GM12873 (cell line): Measurements from ENCODE around the gene NLGN1.

ENCODE experiments used
- CTCF ChIP-seq: IDR thresholded peaks from 2 replicates; pipeline ENCODE4 v1.5.1; 2012; ENCODE audit warnings: low read depth, mild to moderate bottlenecking, moderate library complexity, low read length, control low read depth; ENCODE audit not compliant: insufficient read depth; ENCODE audit errors: missing control alignments

Gene NLGN1

DNA sequence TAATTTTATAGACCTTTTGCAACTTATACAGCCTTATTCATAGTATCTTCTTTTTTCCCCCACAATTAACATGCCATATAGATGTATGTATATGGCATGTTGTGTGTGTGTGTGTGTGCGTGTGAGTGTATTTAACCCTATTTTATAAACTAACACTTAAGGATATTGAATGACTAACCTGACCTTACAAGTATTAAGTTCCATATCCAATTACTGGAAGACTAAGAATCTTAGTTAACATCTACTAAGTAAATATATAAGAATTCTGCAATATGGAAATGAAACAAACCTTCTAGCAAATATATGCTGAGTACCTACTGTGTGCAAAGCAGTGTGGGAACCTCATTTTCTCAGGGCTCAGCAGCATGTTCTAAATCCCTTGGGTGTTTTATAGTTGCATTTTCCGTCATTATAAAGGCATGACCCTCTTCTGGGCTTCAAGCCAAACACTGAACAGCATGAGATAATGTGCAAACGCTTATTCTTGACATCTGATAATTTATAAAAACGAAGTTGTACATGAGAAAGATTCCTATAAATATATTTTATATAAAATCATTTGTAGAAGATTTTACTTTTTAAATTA is 105.5 kb downstream of the NLGN1 start:
- TF ChIP-seq CTCF = no peak

DNA sequence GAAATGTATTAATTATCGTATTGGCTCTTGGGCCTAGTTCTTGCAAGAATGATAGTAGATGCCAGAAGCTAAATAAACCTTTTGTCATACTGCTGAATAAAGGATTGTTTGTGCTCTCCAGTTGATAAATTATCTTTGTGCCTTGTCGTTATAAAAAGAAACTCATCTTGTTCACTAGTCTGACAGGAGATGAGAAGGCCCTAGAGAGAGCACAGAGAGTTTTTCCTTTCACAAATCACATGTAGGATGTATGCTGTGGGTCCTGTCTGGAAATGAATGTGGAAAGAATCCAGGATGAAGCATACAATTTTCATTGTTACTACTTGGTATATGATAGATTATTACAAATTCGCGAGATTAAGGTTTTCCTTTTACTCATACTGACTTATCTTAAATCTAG is 113.0 kb downstream of the NLGN1 start:
- no peak for TF ChIP-seq CTCF

- no peak for TF ChIP-seq CTCF
Observed at GRCh38 chr3:173513123-173513522, 115.6 kb downstream of the NLGN1 start.

- peak; percentile 75 for TF ChIP-seq CTCF
Observed at GRCh38 chr3:173529062-173529711, 131.6 kb downstream of the NLGN1 start.

GRCh38 chr3:173531602-173532001 is 134.1 kb downstream of the NLGN1 start:
- TF ChIP-seq CTCF = no peak

GRCh38 chr3:173538410-173538809 is 140.9 kb downstream of the NLGN1 start:
- no peak for TF ChIP-seq CTCF

GRCh38 chr3:173547070-173547469 is 149.5 kb downstream of the NLGN1 start:
- no peak for TF ChIP-seq CTCF
